GM13976 (cell line): ENCODE data around the gene CIT.

Experiments used
- DNase-seq: peaks from one replicate; pipeline ENCODE4 v3.0.0; 2012; ENCODE audit warnings: low spot score
- CTCF ChIP-seq: IDR thresholded peaks from 2 replicates; pipeline ENCODE4 v1.5.1; 2012; ENCODE audit warnings: borderline replicate concordance, mild to moderate bottlenecking; ENCODE audit not compliant: insufficient read depth; ENCODE audit errors: extremely low read depth, missing control alignments, control extremely low read depth
- in situ Hi-C: fragments of 300-500 bp; cut with MboI; formaldehyde crosslinking; loops from one replicate; pipeline ENCODE4 v1.12.0; 2022; ENCODE audit warnings: low sequenced_read_pairs, mixed read lengths, inconsistent platforms; ENCODE audit not compliant: unreplicated experiment

The CIT gene

GRCh38 chr12:119817546-119818343 lies 59.4 kb downstream of the CIT start:
- DNase-seq = no peak
- no peak for TF ChIP-seq CTCF

GRCh38 chr12:119809023-119809422 lies 68.1 kb downstream of the CIT start:
- in situ Hi-C loops = no loop called here
- no peak for TF ChIP-seq CTCF
- peak; percentile 38 for DNase-seq

More at GRCh38 chr12:119817546-119818343, 59.4 kb downstream of the CIT start:
- in situ Hi-C loops = no loop called here

- no peak for DNase-seq
- in situ Hi-C loops = no loop called here
- no peak for TF ChIP-seq CTCF
Observed at GRCh38 chr12:119808441-119808840, 68.7 kb downstream of the CIT start.

GRCh38 chr12:119807380-119807779 lies 69.7 kb downstream of the CIT start:
- in situ Hi-C loops = no loop called here
- no peak for DNase-seq
- TF ChIP-seq CTCF = no peak

- peak; percentile 36 for DNase-seq
- in situ Hi-C loops = no loop called here
- no peak for TF ChIP-seq CTCF
Observed at GRCh38 chr12:119804011-119804641, 73.0 kb downstream of the CIT start.

GRCh38 chr12:119803381-119803791 lies 73.7 kb downstream of the CIT start:
- in situ Hi-C loops = no loop called here
- no peak for DNase-seq
- TF ChIP-seq CTCF = no peak
